Astrocyte (in vitro differentiated cells and primary cell): Measurements from ENCODE around the gene CD320. TPM values are rescaled to one million over a fixed set of nuclear protein-coding genes. Genes with fewer than 3 reads are reported as not detected.
"Not testable (repeated sequence)": the region's sequence is repeated elsewhere in the genome, so short reads cannot be mapped to it uniquely, and the experiment has no call there.

Source experiments
- DNase-seq: peaks from one replicate; pipeline ENCODE4 v3.0.0-alpha.2; 2010; ENCODE audit warnings: low read depth
- FAIRE-seq: peaks from 2 replicates; lab custom pipeline; 2011; peaks lifted over from hg19 to GRCh38; lab: Jason Lieb, UNC
- H2AFZ ChIP-seq: 2 replicates; pipeline ENCODE4 v1.6.0; 2012; ENCODE audit warnings: low read depth, low read length, inconsistent platforms
- H3K27ac ChIP-seq: 2 replicates; pipeline ENCODE4 v1.5.1; 2011; ENCODE audit warnings: low read depth, low read length, inconsistent platforms
- H3K27me3 ChIP-seq: 2 replicates; pipeline ENCODE4 v1.6.0; 2011; ENCODE audit warnings: low read length, inconsistent platforms; ENCODE audit not compliant: insufficient read depth
- H3K36me3 ChIP-seq: 2 replicates; pipeline ENCODE4 v1.5.1; 2011; ENCODE audit warnings: low read length, inconsistent platforms; ENCODE audit not compliant: insufficient read depth
- H3K4me1 ChIP-seq: 2 replicates; pipeline ENCODE4 v1.5.1; 2011; ENCODE audit warnings: low read length, inconsistent platforms; ENCODE audit not compliant: insufficient read depth
- H3K4me2 ChIP-seq: 2 replicates; pipeline ENCODE4 v1.6.0; 2012; ENCODE audit warnings: low read length, inconsistent platforms
- H3K4me3 ChIP-seq: 2 replicates; pipeline ENCODE4 v1.5.1; 2011; ENCODE audit warnings: low read depth, mild to moderate bottlenecking, low read length, inconsistent platforms; ENCODE audit not compliant: insufficient read depth
- H3K79me2 ChIP-seq: 2 replicates; pipeline ENCODE4 v1.6.0; 2012; ENCODE audit warnings: mild to moderate bottlenecking, low read length, inconsistent platforms; ENCODE audit not compliant: insufficient read depth
- H3K9ac ChIP-seq: 2 replicates; pipeline ENCODE4 v1.6.0; 2012; ENCODE audit warnings: mild to moderate bottlenecking, low read length, inconsistent platforms
- H3K9me3 ChIP-seq: 2 replicates; pipeline ENCODE4 v1.5.1; 2012; ENCODE audit warnings: low read depth, mild to moderate bottlenecking, low read length, inconsistent platforms; ENCODE audit not compliant: insufficient read depth
- H4K20me1 ChIP-seq: 2 replicates; pipeline ENCODE4 v1.6.0; 2012; ENCODE audit warnings: low read length, inconsistent platforms; ENCODE audit not compliant: insufficient read depth
- H3K27ac Mint-ChIP-seq: one replicate; pipeline ENCODE4 v1.8.0; 2021; ENCODE audit warnings: mild to moderate bottlenecking, mixed read lengths; ENCODE audit not compliant: unreplicated experiment
- H3K27me3 Mint-ChIP-seq: one replicate; pipeline ENCODE4 v1.8.0; 2021; ENCODE audit warnings: low read depth, mixed read lengths; ENCODE audit not compliant: unreplicated experiment
- H3K36me3 Mint-ChIP-seq: one replicate; pipeline ENCODE4 v1.8.0; 2021; ENCODE audit warnings: low read depth, mixed read lengths; ENCODE audit not compliant: unreplicated experiment
- H3K4me1 Mint-ChIP-seq: one replicate; pipeline ENCODE4 v1.8.0; 2021; ENCODE audit warnings: low read depth, mixed read lengths; ENCODE audit not compliant: unreplicated experiment
- H3K4me3 Mint-ChIP-seq: one replicate; pipeline ENCODE4 v1.8.0; 2021; ENCODE audit warnings: mild to moderate bottlenecking, moderate library complexity, mixed read lengths; ENCODE audit not compliant: unreplicated experiment
- H3K9me3 Mint-ChIP-seq: one replicate; pipeline ENCODE4 v1.8.0; 2021; ENCODE audit warnings: mild to moderate bottlenecking, mixed read lengths; ENCODE audit not compliant: unreplicated experiment
- EZH2 ChIP-seq: IDR thresholded peaks from 2 replicates; pipeline ENCODE4 v1.6.1; 2012; ENCODE audit warnings: mild to moderate bottlenecking, low read length, inconsistent platforms; ENCODE audit not compliant: insufficient read depth
- total RNA-seq: library from RNA; stranded (reverse); gene quantifications from 2 replicates; pipeline ENCODE4 v1.2.1, GENCODE V29; 2021
- TF ChIP-seq, protein P1 (sequence below): IDR thresholded peaks from 2 replicates; pipeline ENCODE4 v1.5.1; 2011; ENCODE audit warnings: low read depth, mild to moderate bottlenecking, inconsistent platforms, low read length, moderate library complexity; ENCODE audit not compliant: insufficient read depth

The CD320 gene
- total RNA-seq, 1 donor from 2014 or later, result 42.2 TPM

GRCh38 chr19:8355631-8356402, 47.7 kb upstream of the CD320 start:
- FAIRE-seq, result peak; percentile 98
- Histone ChIP-seq H3K27me3 (peaks cover 3% of the 10 kb centered on the region), H3K36me3 (no peaks in the 10 kb centered on the region), H3K27ac (peak overlapping the region; percentile 53), H3K9ac (peak overlapping the region; percentile 12), H2AFZ (no peak overlapping the region), H3K79me2 (no peaks in the 10 kb centered on the region), H4K20me1 (no peaks in the 10 kb centered on the region), H3K4me1 (peaks cover 24% of the 10 kb centered on the region), H3K9me3 (no peaks in the 10 kb centered on the region), H3K4me3 (no peak overlapping the region), H3K4me2 (peak overlapping the region; percentile 63)
- TF ChIP-seq, protein P1, sequence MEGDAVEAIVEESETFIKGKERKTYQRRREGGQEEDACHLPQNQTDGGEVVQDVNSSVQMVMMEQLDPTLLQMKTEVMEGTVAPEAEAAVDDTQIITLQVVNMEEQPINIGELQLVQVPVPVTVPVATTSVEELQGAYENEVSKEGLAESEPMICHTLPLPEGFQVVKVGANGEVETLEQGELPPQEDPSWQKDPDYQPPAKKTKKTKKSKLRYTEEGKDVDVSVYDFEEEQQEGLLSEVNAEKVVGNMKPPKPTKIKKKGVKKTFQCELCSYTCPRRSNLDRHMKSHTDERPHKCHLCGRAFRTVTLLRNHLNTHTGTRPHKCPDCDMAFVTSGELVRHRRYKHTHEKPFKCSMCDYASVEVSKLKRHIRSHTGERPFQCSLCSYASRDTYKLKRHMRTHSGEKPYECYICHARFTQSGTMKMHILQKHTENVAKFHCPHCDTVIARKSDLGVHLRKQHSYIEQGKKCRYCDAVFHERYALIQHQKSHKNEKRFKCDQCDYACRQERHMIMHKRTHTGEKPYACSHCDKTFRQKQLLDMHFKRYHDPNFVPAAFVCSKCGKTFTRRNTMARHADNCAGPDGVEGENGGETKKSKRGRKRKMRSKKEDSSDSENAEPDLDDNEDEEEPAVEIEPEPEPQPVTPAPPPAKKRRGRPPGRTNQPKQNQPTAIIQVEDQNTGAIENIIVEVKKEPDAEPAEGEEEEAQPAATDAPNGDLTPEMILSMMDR, result no peak
- TF ChIP-seq EZH2, result no peak
- Mint-ChIP-seq H3K4me1 (peaks cover 16% of the 10 kb centered on the region), H3K9me3 (peaks cover 6% of the 10 kb centered on the region), H3K36me3 (no peaks in the 10 kb centered on the region), H3K27me3 (peaks cover under 1% of the 10 kb centered on the region), H3K27ac (peak overlapping the region; percentile 96), H3K4me3 (peak overlapping the region; percentile 43)
- DNase-seq, result peak; percentile 96

- not testable (repeated sequence) for FAIRE-seq, H3K79me2 ChIP-seq, H3K9me3 ChIP-seq, DNase-seq, H3K36me3 ChIP-seq, H4K20me1 ChIP-seq, H3K9ac ChIP-seq, H3K9me3 Mint-ChIP-seq, H3K27ac Mint-ChIP-seq, H3K27me3 ChIP-seq, H3K4me3 ChIP-seq, H3K36me3 Mint-ChIP-seq, H3K27ac ChIP-seq, H3K27me3 Mint-ChIP-seq, H3K4me3 Mint-ChIP-seq
- Histone ChIP-seq H3K4me1 (peaks cover 24% of the 10 kb centered on the region), H3K4me2 (peak overlapping the region; percentile 63), H2AFZ (peak overlapping the region; percentile 13)
- H3K4me1 Mint-ChIP-seq, result peaks cover 17% of the 10 kb centered on the region
Observed at GRCh38 chr19:8352845-8353244, 44.7 kb upstream of the CD320 start.

GRCh38 chr19:8352134-8352827, 44.1 kb upstream of the CD320 start:
- H3K27me3 ChIP-seq, result peaks cover 9% of the 10 kb centered on the region
- H4K20me1 ChIP-seq, result no peaks in the 10 kb centered on the region
- peak overlapping the region; percentile 63 for H3K4me2 ChIP-seq
- FAIRE-seq (no peak), DNase-seq (no peak)
- peaks cover 19% of the 10 kb centered on the region for H3K4me1 Mint-ChIP-seq
- H3K9ac ChIP-seq, result no peak overlapping the region
- no peak overlapping the region for H3K4me3 ChIP-seq
- H3K79me2 ChIP-seq, result no peaks in the 10 kb centered on the region
- H3K36me3 Mint-ChIP-seq, result no peaks in the 10 kb centered on the region
- no peak overlapping the region for H3K4me3 Mint-ChIP-seq
- peaks cover 4% of the 10 kb centered on the region for H3K27me3 Mint-ChIP-seq
- peak overlapping the region; percentile 13 for H2AFZ ChIP-seq
- H3K9me3 ChIP-seq, result no peaks in the 10 kb centered on the region
- H3K36me3 ChIP-seq, result no peaks in the 10 kb centered on the region
- H3K4me1 ChIP-seq, result peaks cover 24% of the 10 kb centered on the region
- H3K9me3 Mint-ChIP-seq, result peaks cover 6% of the 10 kb centered on the region
- peak overlapping the region; percentile 12 for H3K27ac Mint-ChIP-seq
- TF ChIP-seq, protein P1, result no peak
- TF ChIP-seq EZH2, result no peak
- no peak overlapping the region for H3K27ac ChIP-seq

DNA sequence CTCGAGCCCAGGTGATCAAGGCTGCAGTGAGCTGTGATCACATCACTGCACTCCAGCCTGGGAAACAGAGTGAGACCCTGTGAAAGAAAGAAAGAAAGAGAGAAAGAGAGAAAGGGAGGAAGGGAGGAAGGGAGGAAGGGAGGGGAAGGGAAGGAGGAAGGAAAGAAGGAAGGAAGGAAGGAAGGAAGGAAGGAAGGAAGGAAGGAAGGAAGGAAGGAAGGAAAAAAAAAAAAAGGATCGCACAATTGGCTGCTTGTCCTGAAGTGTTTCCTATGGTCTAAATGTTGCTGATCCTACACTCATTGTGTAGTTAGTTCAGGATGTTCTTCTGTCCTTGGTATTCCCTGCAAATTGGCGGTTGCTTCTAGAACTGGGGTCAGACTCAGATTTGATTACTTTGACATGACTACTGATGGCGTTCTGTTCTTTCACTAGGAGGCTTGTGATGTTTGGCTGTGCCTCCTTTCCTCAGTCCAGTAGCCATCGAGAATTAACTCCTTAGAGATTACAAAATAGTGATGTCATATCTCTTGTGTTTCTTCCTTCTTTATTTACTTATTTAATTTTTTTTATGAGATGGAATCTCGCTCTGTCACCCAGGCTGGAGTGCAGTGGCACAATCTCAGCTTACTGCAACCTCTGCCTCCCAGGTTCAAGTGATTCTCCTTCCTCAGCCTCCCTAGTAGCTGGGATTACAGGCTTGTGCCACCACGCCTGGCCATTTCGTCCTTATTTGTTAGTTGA, 41.6 kb upstream of the CD320 start:
- H3K27ac Mint-ChIP-seq, H3K79me2 ChIP-seq, H3K27ac ChIP-seq, H3K4me2 ChIP-seq, DNase-seq, H3K9me3 ChIP-seq, H3K9me3 Mint-ChIP-seq, H3K36me3 Mint-ChIP-seq, H4K20me1 ChIP-seq, H3K4me1 Mint-ChIP-seq, H3K9ac ChIP-seq, H3K4me3 ChIP-seq, H3K36me3 ChIP-seq, H3K27me3 Mint-ChIP-seq, H2AFZ ChIP-seq, H3K4me3 Mint-ChIP-seq, H3K27me3 ChIP-seq, FAIRE-seq: not testable (repeated sequence)
- H3K4me1 ChIP-seq, result peaks cover 10% of the 10 kb centered on the region
